ENCODE measurements around the gene ATP5MC3.
A peak's percentile ranks its signal among the peaks of the same experiment; 100 is the strongest.

ATP5MC3 gene

DNA sequence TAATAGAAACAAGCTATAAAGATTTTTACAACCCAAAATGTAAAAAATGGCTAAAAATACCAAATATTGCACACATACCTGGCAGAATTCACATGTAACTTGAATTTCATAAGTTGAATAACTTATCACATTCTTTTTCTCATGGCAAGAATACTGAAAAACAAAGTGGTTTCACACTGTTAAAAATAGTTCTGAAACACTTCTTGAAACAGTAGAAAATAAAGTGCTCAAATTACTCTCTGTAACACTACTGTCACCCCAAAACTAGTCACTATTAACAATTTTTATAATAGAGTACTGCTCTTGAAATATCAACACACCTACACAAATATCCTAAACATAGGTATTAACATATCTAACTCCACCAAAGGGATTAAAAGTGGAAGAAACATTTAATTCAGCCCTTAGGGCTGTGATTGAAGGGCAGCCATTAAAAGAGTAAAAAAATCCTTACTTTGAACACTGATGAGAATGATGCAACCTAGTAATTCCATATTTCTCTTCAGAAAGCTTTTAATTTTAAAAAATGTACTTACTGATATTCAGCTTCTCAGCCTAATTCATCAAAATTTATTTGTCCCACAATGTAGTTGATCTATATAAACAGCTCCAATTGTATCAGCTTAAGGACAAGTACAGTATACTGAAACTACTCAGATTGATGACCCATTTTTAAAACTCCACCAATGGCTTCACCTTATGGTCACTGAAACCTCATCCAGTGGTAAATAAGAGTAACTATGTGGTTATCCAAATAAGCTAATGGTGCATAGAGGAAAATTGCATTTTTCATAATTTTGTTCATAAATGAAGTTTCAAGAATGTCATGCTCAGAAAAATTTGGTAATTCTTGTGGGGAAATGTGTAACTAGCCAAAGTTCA is 44.9 kb downstream of the ATP5MC3 start:
- Histone ChIP-seq H3K27me3 (ENCODE audit: control insufficient read depth in 1 of 2, insufficient read depth in 1 of 2, low read length in 2 of 2) (no peaks in the 10 kb centered on the region), H3K18ac (ENCODE audit: low read depth in 1 of 2, low read length in 2 of 2) (no peak overlapping the region), H3K79me1 (replicated peaks; ENCODE audit: low read length, poor library complexity, severe bottlenecking) (peaks cover 6% of the 10 kb centered on the region), H2BK12ac (ENCODE audit: low read length in 2 of 2) (no peak overlapping the region), H3K4me2 (ENCODE audit: low read length, poor library complexity, severe bottlenecking) (no peak overlapping the region), H3K27ac (ENCODE audit: low read length, poor library complexity, severe bottlenecking) (no peak overlapping the region), H3K9ac (ENCODE audit: low read length) (no peak overlapping the region), H4K91ac (ENCODE audit: low read length) (no peak overlapping the region), H3K23ac (ENCODE audit: low read length in 2 of 2) (no peak overlapping the region), H3K9me3 (ENCODE audit: control insufficient read depth, low read length) (no peaks in the 10 kb centered on the region), H3K4me3 (ENCODE audit: insufficient read depth in 1 of 2, low read depth in 1 of 2, low read length in 2 of 2) (no peak overlapping the region), H3K14ac (ENCODE audit: low read length in 2 of 2) (no peak overlapping the region), H3K4ac (ENCODE audit: low read depth in 1 of 2, low read length in 2 of 2) (no peak overlapping the region), H2BK15ac (ENCODE audit: low read depth, poor library complexity, severe bottlenecking) (no peak overlapping the region), H2BK120ac (ENCODE audit: low read depth, low read length) (no peak overlapping the region), H2BK5ac (ENCODE audit: low read depth, low read length, poor library complexity, severe bottlenecking) (no peak overlapping the region), H4K8ac (ENCODE audit: low read length) (no peak overlapping the region), H2AFZ (ENCODE audit: low read depth, low read length) (no peak overlapping the region), H3K36me3 (ENCODE audit: control insufficient read depth in 1 of 2, insufficient read depth in 2 of 2, low read depth in 1 of 2, low read length in 2 of 2) (peaks cover 3 to 70% of the 10 kb centered on the region in 2 experiments), H2AK5ac (ENCODE audit: low read length, severe bottlenecking) (no peak overlapping the region), H3K4me1 (ENCODE audit: control insufficient read depth, insufficient read depth, low read depth, low read length) (no peaks in the 10 kb centered on the region)
- no peak for DNase-seq

DNA sequence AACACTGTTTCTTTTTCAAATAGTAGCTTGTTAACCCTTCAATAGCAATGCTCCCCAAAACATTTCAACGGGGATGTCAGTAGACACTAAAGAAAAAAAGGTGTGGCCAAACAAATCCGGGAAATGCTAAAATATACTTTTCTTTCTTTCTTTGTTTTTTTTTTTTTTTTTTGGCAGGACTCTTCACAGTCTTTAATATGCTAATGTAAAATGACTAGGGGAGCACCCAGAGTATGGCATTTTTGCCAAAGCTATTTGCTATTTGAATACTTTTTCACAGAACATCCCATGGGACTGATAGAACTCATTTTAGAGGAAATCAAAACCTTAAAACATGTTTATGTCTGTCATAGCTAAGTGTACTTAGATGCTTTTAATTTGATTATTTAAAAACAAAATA is 45.6 kb downstream of the ATP5MC3 start:
- H3K4me1 ChIP-seq (ENCODE audit: control insufficient read depth, insufficient read depth, low read depth, low read length): no peaks in the 10 kb centered on the region
- H4K8ac ChIP-seq (ENCODE audit: low read length): no peak overlapping the region
- no peak overlapping the region for H2AK5ac ChIP-seq (ENCODE audit: low read length, severe bottlenecking)
- peaks cover 3 to 73% of the 10 kb centered on the region in 2 experiments for H3K36me3 ChIP-seq (ENCODE audit: control insufficient read depth in 1 of 2, insufficient read depth in 2 of 2, low read depth in 1 of 2, low read length in 2 of 2)
- H2BK120ac ChIP-seq (ENCODE audit: low read depth, low read length): no peak overlapping the region
- no peak overlapping the region for H2BK15ac ChIP-seq (ENCODE audit: low read depth, poor library complexity, severe bottlenecking)
- no peak overlapping the region for H2BK12ac ChIP-seq (ENCODE audit: low read length in 2 of 2)
- H4K91ac ChIP-seq (ENCODE audit: low read length): no peak overlapping the region
- no peak for DNase-seq
- peaks cover 10% of the 10 kb centered on the region for H3K79me1 ChIP-seq (replicated peaks; ENCODE audit: low read length, poor library complexity, severe bottlenecking)
- H3K23ac ChIP-seq (ENCODE audit: low read length in 2 of 2): no peak overlapping the region
- H3K4ac ChIP-seq (ENCODE audit: low read depth in 1 of 2, low read length in 2 of 2): no peak overlapping the region
- no peak overlapping the region for H3K27ac ChIP-seq (ENCODE audit: low read length, poor library complexity, severe bottlenecking)
- no peaks in the 10 kb centered on the region for H3K9me3 ChIP-seq (ENCODE audit: control insufficient read depth, low read length)
- no peak overlapping the region for H2AFZ ChIP-seq (ENCODE audit: low read depth, low read length)
- H3K14ac ChIP-seq (ENCODE audit: low read length in 2 of 2): no peak overlapping the region
- H3K4me2 ChIP-seq (ENCODE audit: low read length, poor library complexity, severe bottlenecking): no peak overlapping the region
- H3K4me3 ChIP-seq (ENCODE audit: insufficient read depth in 1 of 2, low read depth in 1 of 2, low read length in 2 of 2): no peak overlapping the region
- no peak overlapping the region for H3K18ac ChIP-seq (ENCODE audit: low read depth in 1 of 2, low read length in 2 of 2)
- WGBS: 88% methylated on average over 1 of the region's 2 CpGs
- no peaks in the 10 kb centered on the region for H3K27me3 ChIP-seq (ENCODE audit: control insufficient read depth in 1 of 2, insufficient read depth in 1 of 2, low read length in 2 of 2)
- no peak overlapping the region for H3K9ac ChIP-seq (ENCODE audit: low read length)
- no peak overlapping the region for H2BK5ac ChIP-seq (ENCODE audit: low read depth, low read length, poor library complexity, severe bottlenecking)

DNA sequence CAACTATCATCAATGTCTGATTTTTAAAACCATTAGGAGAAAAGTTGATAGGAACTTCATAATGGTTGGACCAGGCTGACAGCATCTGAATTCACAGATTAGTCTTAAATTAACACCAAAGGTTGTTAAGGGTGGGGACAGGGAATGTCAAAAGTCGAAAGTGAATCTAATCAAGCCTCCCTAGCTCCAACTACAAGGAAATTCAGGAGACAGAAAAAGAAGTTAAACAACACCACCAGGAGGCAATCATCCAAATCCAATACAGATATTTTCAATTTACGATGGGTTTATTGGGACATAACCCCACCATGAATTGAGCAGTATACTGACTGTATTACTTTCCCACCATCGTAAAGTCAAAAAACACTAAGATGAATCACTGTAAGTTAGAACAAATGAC is 46.3 kb downstream of the ATP5MC3 start:
- Histone ChIP-seq H3K4me1 (ENCODE audit: control insufficient read depth, insufficient read depth, low read depth, low read length) (no peaks in the 10 kb centered on the region), H3K14ac (ENCODE audit: low read length in 2 of 2) (no peak overlapping the region), H3K27ac (ENCODE audit: low read length, poor library complexity, severe bottlenecking) (no peak overlapping the region), H3K9ac (ENCODE audit: low read length) (no peak overlapping the region), H2AK5ac (ENCODE audit: low read length, severe bottlenecking) (no peak overlapping the region), H2BK5ac (ENCODE audit: low read depth, low read length, poor library complexity, severe bottlenecking) (no peak overlapping the region), H3K23ac (ENCODE audit: low read length in 2 of 2) (no peak overlapping the region), H2BK120ac (ENCODE audit: low read depth, low read length) (no peak overlapping the region), H2BK15ac (ENCODE audit: low read depth, poor library complexity, severe bottlenecking) (no peak overlapping the region), H4K8ac (ENCODE audit: low read length) (no peak overlapping the region), H2BK12ac (ENCODE audit: low read length in 2 of 2) (no peak overlapping the region), H3K4me2 (ENCODE audit: low read length, poor library complexity, severe bottlenecking) (no peak overlapping the region), H3K27me3 (ENCODE audit: control insufficient read depth in 1 of 2, insufficient read depth in 1 of 2, low read length in 2 of 2) (no peaks in the 10 kb centered on the region), H3K4me3 (ENCODE audit: insufficient read depth in 1 of 2, low read depth in 1 of 2, low read length in 2 of 2) (no peak overlapping the region), H3K18ac (ENCODE audit: low read depth in 1 of 2, low read length in 2 of 2) (no peak overlapping the region), H2AFZ (ENCODE audit: low read depth, low read length) (no peak overlapping the region), H3K4ac (ENCODE audit: low read depth in 1 of 2, low read length in 2 of 2) (no peak overlapping the region), H3K79me1 (replicated peaks; ENCODE audit: low read length, poor library complexity, severe bottlenecking) (peaks cover 8% of the 10 kb centered on the region), H3K9me3 (ENCODE audit: control insufficient read depth, low read length) (no peaks in the 10 kb centered on the region), H4K91ac (ENCODE audit: low read length) (no peak overlapping the region), H3K36me3 (ENCODE audit: control insufficient read depth in 1 of 2, insufficient read depth in 2 of 2, low read depth in 1 of 2, low read length in 2 of 2) (peaks cover 3 to 76% of the 10 kb centered on the region in 2 experiments)
- 100% methylated on average over 2 of the region's 3 CpGs for WGBS
- DNase-seq: no peak

DNA sequence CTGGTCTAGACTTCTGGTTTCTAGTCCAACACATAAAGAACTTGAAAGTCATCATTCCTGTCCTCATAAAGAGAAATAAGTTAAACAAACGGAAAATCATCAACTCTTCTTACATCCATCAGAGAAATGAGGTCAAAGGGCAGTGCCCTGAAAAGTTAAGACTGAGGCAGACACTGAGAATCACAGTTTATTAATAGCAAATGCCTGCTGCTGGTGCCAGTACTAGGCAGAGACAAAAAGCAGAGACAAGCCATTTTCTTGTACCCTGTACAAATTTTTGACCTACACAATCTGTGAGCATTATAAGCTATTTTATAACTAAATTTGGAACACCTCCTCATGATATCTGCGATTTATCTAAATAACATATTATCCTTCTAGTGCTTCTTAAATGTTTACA is 50.3 kb downstream of the ATP5MC3 start:
- 44% methylated on average over 1 of the region's 2 CpGs for WGBS
- no peak overlapping the region for H4K8ac ChIP-seq (ENCODE audit: low read length)
- H3K27me3 ChIP-seq (ENCODE audit: control insufficient read depth in 1 of 2, insufficient read depth in 1 of 2, low read length in 2 of 2): no peaks in the 10 kb centered on the region
- H2BK120ac ChIP-seq (ENCODE audit: low read depth, low read length): no peak overlapping the region
- H3K36me3 ChIP-seq (ENCODE audit: control insufficient read depth in 1 of 2, insufficient read depth in 2 of 2, low read depth in 1 of 2, low read length in 2 of 2): peaks cover 3 to 88% of the 10 kb centered on the region in 2 experiments
- peak; percentile 10 for DNase-seq
- no peak overlapping the region for H2BK12ac ChIP-seq (ENCODE audit: low read length in 2 of 2)
- H4K91ac ChIP-seq (ENCODE audit: low read length): no peak overlapping the region
- no peak overlapping the region for H3K4me2 ChIP-seq (ENCODE audit: low read length, poor library complexity, severe bottlenecking)
- no peak overlapping the region for H2AK5ac ChIP-seq (ENCODE audit: low read length, severe bottlenecking)
- H2AFZ ChIP-seq (ENCODE audit: low read depth, low read length): no peak overlapping the region
- no peak overlapping the region for H3K27ac ChIP-seq (ENCODE audit: low read length, poor library complexity, severe bottlenecking)
- H3K79me1 ChIP-seq (replicated peaks; ENCODE audit: low read length, poor library complexity, severe bottlenecking): peaks cover 10% of the 10 kb centered on the region
- no peak overlapping the region for H2BK5ac ChIP-seq (ENCODE audit: low read depth, low read length, poor library complexity, severe bottlenecking)
- no peaks in the 10 kb centered on the region for H3K4me1 ChIP-seq (ENCODE audit: control insufficient read depth, insufficient read depth, low read depth, low read length)
- H3K4me3 ChIP-seq (ENCODE audit: insufficient read depth in 1 of 2, low read depth in 1 of 2, low read length in 2 of 2): no peak overlapping the region
- H3K4ac ChIP-seq (ENCODE audit: low read depth in 1 of 2, low read length in 2 of 2): no peak overlapping the region
- no peak overlapping the region for H2BK15ac ChIP-seq (ENCODE audit: low read depth, poor library complexity, severe bottlenecking)
- no peak overlapping the region for H3K9ac ChIP-seq (ENCODE audit: low read length)
- H3K14ac ChIP-seq (ENCODE audit: low read length in 2 of 2): no peak overlapping the region
- no peak overlapping the region for H3K23ac ChIP-seq (ENCODE audit: low read length in 2 of 2)
- H3K18ac ChIP-seq (ENCODE audit: low read depth in 1 of 2, low read length in 2 of 2): no peak overlapping the region
- H3K9me3 ChIP-seq (ENCODE audit: control insufficient read depth, low read length): no peaks in the 10 kb centered on the region

Data from mesenchymal stem cell (in vitro differentiated cells and primary cell).